ENCODE results near the gene CDC5L.

CDC5L gene

GRCh38 chr6:44375071-44375470 lies 12.4 kb upstream of the CDC5L start:
- DNase-seq = no peak

DNA sequence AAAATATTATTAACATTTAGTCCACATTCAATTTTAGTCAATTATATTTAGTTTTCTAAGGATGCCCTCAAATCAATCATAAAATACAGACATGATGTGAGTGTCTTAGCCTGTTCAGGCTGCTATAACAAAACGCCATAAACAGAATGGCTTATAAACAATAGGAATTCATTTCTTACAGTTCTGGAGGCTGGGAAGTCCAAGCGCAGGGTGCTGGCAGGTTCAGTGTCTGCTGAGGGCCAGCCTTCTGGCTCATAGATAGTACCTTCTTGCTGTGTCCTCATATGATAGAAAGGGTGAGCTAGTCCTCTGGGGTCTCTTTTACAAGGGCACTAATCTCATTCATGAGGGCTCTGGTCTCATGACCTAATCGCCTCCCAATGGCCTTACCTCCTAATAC lies 10.0 kb upstream of the CDC5L start:
- DNase-seq = no peak

DNA sequence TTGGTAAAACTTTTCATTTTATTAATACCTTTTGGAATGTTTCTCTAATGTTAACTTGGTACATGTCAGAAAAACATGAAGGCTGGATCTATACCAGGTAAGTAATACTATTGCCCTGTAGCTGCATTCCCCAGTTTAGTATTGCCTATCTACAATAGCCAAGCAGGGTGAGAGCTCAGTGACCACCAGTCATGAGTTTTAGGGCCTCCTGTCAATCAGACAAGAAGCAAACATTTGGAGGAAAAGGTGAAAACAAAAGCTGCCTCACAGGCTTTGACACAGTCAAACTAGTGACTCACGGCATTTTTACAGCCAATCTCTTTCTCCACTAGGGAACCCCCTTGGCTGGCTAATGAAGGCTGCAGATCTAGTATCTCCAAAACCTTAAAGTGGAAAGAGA lies 9.5 kb upstream of the CDC5L start:
- no peak for DNase-seq

GRCh38 chr6:44381739-44382138 lies 5.8 kb upstream of the CDC5L start:
- no peak for DNase-seq

GRCh38 chr6:44386364-44386928 lies 1.1 kb upstream of the CDC5L start:
- peak; percentile 5 for DNase-seq

DNA sequence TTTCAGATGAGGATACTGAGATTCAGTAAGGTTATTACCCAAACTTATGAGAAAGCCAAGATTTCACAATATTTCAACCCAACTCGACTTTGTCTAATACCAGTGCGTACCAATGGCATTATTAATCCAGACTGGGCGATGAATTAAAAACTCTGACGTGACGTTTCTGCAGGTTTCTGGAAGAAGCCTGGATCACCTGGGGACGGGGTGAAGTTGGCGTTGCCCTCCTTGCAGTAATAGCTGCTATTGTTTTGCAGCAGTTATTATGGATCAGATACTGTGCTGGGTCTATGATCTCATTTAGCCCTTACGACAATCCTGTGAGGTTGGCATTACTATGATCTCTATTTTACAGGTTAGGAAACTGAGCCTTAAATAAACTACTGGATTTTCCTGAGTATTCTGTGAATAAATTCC lies 569 bp upstream of the CDC5L start:
- DNase-seq = no peak

- DNase-seq = no peak
Observed at GRCh38 chr6:44388135-44388487, 605 bp downstream of the CDC5L start.

GRCh38 chr6:44388887-44389286 lies 1.4 kb downstream of the CDC5L start:
- DNase-seq = no peak

DNA sequence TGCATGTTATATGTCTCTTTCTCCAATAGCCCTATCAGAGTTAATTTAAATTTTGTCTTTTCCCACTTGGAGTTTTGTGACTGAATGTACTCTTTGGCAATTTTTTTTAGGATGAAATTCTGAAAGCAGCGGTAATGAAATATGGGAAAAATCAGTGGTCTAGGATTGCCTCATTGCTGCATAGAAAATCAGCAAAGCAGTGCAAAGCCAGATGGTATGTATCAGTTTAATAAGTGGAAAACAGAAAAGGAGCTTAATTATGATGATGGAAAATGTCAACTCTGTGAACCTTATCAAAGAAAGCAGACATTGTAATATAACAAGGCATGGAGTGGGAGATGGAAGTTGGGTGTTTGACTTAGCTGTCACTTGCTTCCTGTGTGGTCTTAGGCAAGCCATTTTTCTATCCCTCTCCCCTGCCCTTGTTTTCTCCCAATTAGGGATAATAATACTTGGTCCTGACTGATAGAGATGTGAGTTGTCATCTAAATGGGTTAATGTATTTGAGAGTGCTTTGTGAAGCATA lies 2.7 kb downstream of the CDC5L start:
- no peak for DNase-seq

DNA sequence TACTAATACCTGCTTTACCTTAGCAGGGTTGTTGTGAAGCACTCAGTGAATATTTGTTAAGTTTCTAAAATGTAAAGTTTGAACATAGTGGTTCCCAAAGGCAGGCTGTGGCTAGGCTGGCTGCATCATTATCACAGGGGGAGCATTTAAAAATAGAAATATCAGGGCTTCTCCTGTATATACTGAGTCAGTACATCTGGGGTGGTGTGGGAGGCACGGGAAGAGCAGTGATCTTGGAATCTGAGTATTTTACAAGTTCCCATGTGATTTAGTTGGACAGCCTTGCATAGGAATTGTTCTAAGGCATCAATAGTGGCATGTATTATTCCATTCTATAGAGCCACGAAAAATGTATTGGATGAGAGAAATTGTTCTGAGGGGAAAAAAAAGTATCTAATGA lies 8.0 kb downstream of the CDC5L start:
- no peak for DNase-seq

DNA sequence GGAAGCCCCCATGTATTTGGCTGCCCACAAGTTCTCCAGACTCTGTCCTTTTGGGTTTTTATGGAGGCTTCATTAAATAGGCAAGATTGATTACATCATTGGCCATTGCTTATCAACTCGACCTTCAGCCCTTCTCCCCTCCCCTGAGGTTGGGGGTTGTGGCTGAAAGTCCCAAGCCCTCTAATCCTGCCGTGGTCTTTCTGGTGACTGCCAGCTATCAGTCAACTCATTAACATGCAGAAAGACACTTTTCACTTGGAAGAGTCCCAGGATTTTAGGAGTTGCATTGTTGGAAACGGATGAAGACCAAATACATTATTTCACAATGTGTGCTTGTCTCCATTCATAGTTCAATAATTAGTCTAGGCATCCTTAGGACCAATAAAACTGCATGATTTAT lies 9.5 kb downstream of the CDC5L start:
- no peak for DNase-seq

- no peak for DNase-seq
Observed at GRCh38 chr6:44397424-44398164, 10.1 kb downstream of the CDC5L start.

- no peak for DNase-seq
Observed at GRCh38 chr6:44399991-44400390, 12.5 kb downstream of the CDC5L start.

DNA sequence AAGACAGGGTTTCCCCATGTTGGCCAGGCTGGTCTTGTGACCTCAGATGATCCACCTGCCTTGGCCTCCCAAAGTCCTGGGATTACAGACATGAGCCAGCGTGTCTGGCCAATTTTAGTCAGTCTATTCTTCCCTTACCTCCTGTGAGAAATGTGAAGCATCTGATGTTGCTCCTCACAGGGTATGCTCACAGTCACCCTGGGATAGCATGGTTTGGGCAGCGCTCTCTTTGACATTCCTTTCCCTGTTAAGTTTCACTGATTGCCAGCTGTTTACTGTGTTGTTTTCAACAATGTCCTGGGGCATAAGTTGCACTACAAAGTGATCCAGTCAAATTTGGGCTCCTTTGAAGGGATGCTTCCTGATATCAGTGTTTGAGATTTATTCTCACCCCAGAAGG lies 13.1 kb downstream of the CDC5L start:
- DNase-seq = no peak

DNA sequence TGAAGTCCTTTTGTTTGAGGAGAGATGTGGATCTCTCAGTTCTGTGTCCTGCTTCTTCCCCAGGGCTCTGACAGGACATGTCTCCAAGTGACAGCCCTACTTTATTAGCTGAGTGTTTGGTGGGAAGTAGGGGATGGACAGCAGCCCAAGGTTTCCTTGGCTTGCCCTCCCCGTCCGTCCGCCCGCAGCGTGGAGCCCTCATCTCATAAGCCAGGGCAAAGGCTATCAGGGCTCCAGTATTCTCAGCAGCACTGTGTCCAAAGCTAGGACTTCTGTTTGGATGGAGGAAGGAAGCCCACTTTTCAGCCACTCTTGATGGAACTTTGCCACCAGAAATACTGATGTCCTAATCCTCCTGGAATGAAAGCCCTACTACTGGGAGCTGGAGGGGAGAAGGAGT lies 13.6 kb downstream of the CDC5L start:
- no peak for DNase-seq

DNA sequence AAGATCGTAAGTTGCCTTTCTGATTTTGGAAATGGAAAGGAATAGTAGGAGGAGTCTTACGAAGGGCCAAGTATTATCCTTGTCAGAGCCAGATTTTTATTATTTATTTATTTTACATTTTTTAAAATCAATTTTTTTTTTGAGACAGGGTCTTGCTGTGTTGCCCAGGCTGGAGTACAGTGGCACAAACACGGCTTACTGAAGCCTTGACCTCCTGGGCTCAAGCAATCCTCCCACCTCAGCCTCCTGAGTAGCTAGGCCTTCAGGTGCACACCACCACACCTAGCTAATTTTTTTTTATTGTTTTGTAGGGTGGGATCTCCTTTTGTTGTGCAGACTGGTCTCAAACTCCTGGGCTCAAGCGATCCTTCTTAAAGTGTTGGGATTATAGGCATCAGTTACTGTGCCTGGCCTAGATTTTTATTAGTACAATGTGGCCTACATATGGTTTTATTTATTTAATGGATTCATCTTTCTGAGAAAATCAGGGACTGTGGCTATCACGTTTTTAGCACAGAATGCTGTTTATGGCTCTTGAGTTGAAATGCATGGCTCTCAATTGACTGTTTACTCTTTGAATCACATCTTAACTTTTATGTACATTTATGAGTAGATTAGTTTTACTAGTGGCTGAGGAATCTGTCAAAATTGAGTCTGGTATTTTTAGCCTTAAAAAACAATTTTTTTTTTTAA lies 16.7 kb downstream of the CDC5L start:
- no peak for DNase-seq

- no peak for DNase-seq
Observed at GRCh38 chr6:44404715-44405099, 17.2 kb downstream of the CDC5L start.

GRCh38 chr6:44407951-44408670 lies 20.6 kb downstream of the CDC5L start:
- DNase-seq = no peak

DNA sequence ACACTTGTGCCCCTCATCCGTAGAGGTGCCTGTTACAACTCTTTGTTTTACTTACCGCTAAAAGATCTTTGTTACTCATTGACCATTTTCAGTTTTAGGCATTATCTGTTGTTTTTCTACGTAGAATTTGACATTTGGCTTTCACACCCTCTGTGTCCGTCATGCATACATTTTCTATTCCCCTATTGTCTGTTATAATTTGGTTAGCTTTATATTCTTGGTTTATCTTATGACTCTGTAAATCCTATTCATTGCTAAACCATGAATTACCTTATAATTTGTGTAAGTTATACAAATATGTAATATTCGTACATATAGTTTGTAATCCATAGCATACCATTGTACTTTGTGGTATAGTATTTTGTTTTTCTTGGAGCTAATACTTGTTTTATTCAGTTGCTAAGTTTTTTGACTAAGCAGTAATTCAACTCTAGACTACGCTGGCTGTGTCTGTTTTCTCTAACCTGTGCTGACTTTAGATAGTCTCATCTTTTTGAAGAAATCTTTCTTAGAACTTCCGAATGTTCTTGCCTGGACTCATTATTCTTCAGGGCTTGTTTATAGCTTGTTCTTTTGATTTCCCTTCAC lies 21.8 kb downstream of the CDC5L start:
- no peak for DNase-seq

GRCh38 chr6:44410363-44410762 lies 22.9 kb downstream of the CDC5L start:
- DNase-seq = no peak

GRCh38 chr6:44411141-44411540 lies 23.6 kb downstream of the CDC5L start:
- no peak for DNase-seq

DNA sequence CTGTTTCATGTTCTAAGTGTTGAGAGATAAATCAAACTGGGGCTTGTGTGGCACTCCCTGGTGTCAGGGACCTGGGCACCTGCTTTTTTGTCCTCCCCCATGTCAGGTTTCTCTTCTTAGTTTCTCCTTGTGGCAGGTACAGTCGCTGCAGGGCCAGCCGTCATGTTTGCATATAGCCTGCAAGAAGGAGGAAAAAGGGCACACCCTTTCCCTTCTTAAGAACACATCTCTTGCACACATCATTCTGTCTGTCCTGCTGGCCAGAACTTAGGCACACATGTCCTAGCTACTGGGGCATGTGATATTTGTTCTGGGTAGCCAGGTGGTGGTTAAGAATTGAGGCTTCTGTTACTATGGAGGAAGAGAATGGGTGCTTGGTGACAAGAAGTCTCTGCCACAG lies 27.9 kb downstream of the CDC5L start:
- no peak for DNase-seq

DNA sequence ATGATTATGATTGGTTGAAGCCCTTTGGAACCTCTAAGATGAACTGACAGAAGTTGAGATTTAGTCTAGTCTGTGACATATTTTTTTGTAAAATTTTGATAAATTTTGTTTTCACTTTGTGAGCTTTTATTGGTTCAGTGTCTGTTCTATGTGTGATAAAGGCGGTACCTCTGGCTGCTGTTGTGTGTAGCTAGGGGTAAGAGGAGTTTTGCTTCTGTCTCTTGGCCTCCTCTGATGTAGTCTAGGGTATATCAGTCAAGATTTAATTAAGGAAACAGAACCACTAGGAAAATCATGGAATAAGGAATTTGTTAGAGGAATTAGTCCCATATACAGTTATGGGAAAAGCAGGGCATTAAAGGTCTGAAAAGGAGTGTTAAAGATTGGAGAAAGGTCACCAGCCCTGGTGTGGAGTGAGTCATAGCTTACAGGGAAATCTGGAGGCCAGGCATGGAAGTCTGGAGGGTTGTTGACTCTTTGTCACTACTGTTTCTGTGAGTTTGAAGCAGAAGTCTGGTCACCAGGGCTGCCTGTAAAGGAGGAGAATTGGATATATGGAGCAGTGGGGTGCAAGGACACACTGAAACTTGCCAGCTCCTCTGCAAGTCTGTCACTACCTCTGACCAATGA lies 28.5 kb downstream of the CDC5L start:
- no peak for DNase-seq
